NCI-H748 (cell line): ENCODE measurements around the gene SLC35G6.

ENCODE experiments used
- DNase-seq: peaks from one replicate; lab custom pipeline; 2025; ENCODE audit not compliant: unreplicated experiment; lab: John Stamatoyannopoulos, UW

Gene SLC35G6

GRCh38 chr17:7499161-7499560 lies 17.9 kb downstream of the SLC35G6 start:
- no peak for DNase-seq

- DNase-seq: no peak
Observed at GRCh38 chr17:7501729-7502128, 20.5 kb downstream of the SLC35G6 start.

GRCh38 chr17:7502171-7502847 lies 21.1 kb downstream of the SLC35G6 start:
- no peak for DNase-seq

- DNase-seq: no peak
Observed at GRCh38 chr17:7502987-7503386, 21.7 kb downstream of the SLC35G6 start.

GRCh38 chr17:7503521-7503920 lies 22.3 kb downstream of the SLC35G6 start:
- DNase-seq: no peak

GRCh38 chr17:7508145-7508544 lies 26.9 kb downstream of the SLC35G6 start:
- DNase-seq: no peak

- no peak for DNase-seq
Observed at GRCh38 chr17:7508846-7509245, 27.6 kb downstream of the SLC35G6 start.

GRCh38 chr17:7509937-7510336 lies 28.7 kb downstream of the SLC35G6 start:
- no peak for DNase-seq

- no peak for DNase-seq
Observed at GRCh38 chr17:7511108-7511507, 29.9 kb downstream of the SLC35G6 start.

- no peak for DNase-seq
Observed at GRCh38 chr17:7512105-7512504, 30.9 kb downstream of the SLC35G6 start.

- no peak for DNase-seq
Observed at GRCh38 chr17:7512824-7513540, 31.7 kb downstream of the SLC35G6 start.

GRCh38 chr17:7513850-7514419 lies 32.7 kb downstream of the SLC35G6 start:
- no peak for DNase-seq

GRCh38 chr17:7515911-7516610 lies 34.8 kb downstream of the SLC35G6 start:
- no peak for DNase-seq

GRCh38 chr17:7523033-7523432 lies 41.8 kb downstream of the SLC35G6 start:
- peak; percentile 55 for DNase-seq

- no peak for DNase-seq
Observed at GRCh38 chr17:7528842-7529241, 47.6 kb downstream of the SLC35G6 start.

GRCh38 chr17:7530023-7530900 lies 49.0 kb downstream of the SLC35G6 start:
- DNase-seq: no peak
